ENCODE data around the gene THUMPD1. TPM values are rescaled to one million over a fixed set of nuclear protein-coding genes. Genes with fewer than 3 reads are reported as not detected.
A peak's percentile ranks its signal among the peaks of the same experiment; 100 is the strongest.
"Not testable (repeated sequence)": the region's sequence is repeated elsewhere in the genome, so short reads cannot be mapped to it uniquely, and the experiment has no call there.

Gene THUMPD1
- total RNA-seq, 4 donors from 2014 or later: 54.0 to 102 (median 84.0) TPM

DNA sequence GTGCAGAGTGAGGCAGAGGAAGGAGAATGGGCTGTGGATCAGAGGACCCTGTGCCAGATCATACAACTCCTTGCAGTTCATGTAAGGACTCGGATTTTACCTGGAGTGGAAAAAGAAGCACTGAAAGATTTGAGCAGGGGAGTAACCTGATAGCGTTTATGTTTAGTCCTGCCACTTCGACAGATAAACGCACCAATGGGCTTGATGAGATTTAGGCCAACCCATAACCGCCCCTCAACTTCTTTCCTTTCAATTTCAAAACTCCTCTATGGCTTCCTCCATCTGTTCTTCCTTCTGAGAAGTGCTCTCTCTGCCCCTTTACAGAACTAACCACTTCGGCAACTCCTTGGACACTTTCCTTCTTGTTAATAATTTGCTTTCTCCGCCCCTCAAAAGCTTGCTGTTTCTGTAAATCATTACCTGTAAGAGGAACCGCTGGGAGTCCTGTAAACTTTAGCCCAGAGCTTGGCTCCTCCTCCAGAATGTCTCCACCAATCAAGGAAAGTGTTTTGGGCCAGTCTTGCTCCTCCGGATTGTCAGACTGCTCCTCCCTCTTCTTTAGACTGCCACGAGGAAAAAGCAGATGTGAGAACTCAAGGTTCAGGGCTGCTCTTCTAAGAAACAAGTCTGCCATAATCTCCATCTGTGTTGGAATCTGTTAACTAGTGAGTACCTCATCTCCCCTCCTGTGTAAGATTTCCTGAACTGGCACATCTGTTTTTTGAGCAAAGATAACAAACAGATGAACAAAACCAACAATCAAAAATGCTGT is 22.0 kb upstream of the THUMPD1 start, which contains the start of gene ACSM3:
Gene ACSM3 (plus strand): TSS at position 554 of the 772 bp plus-strand sequence. CDS start 6,021 bp downstream, outside the sequence.
- intact Hi-C loops (cut with DNase I): no loop called here
- TF ChIP-seq EP300 (IDR thresholded peaks at IDR 0.05) (no peak), POLR2AphosphoS5 (IDR thresholded peaks at IDR 0.05) (peak; percentile 15 to 50), POLR2A (IDR thresholded peaks at IDR 0.05; ENCODE audit: low read depth) (no peak), CTCF (IDR thresholded peaks at IDR 0.05) (no peak)
- Histone ChIP-seq H3K4me1 (peaks cover 0 to 9% (median 5%) of the 10 kb centered on the region in 4 donors), H3K9me3 (no peaks in the 10 kb centered on the region), H3K4me3 (peak within 1 kb of the TSS; percentile 43 to 61 (median 52)), H3K27me3 (no peaks in the 10 kb centered on the region), H3K36me3 (no peaks in the 10 kb centered on the region), H3K27ac (replicated peaks in 1 of 4) (peak within 1 kb of the TSS; percentile 54 to 75 (median 68))
- WGBS: 10% methylated on average over 10 of the region's 10 CpGs
- DNase-seq (ENCODE audit: extremely low spot score): peak; percentile 92

GRCh38 chr16:20762404-20763123 is 20.9 kb upstream of the THUMPD1 start:
- H3K9me3 ChIP-seq: no peaks in the 10 kb centered on the region
- no peak overlapping the region for H3K4me3 ChIP-seq
- peaks cover 0 to 9% (median 5%) of the 10 kb centered on the region in 4 donors for H3K4me1 ChIP-seq
- no peaks in the 10 kb centered on the region for H3K36me3 ChIP-seq
- no peak for DNase-seq (ENCODE audit: extremely low spot score)
- TF ChIP-seq EP300 (IDR thresholded peaks at IDR 0.05): no peak
- TF ChIP-seq POLR2AphosphoS5 (IDR thresholded peaks at IDR 0.05): no peak
- TF ChIP-seq POLR2A (IDR thresholded peaks at IDR 0.05; ENCODE audit: low read depth): no peak
- TF ChIP-seq CTCF (IDR thresholded peaks at IDR 0.05): no peak
- WGBS: 95% methylated on average over 3 of the region's 3 CpGs
- peak overlapping the region in 1 of 4 donors; percentile 68 for H3K27ac ChIP-seq (replicated peaks in 1 of 4)
- intact Hi-C loops (cut with DNase I): no loop called here
- no peaks in the 10 kb centered on the region for H3K27me3 ChIP-seq

- Histone ChIP-seq H3K27me3 (no peaks in the 10 kb centered on the region), H3K9me3 (no peaks in the 10 kb centered on the region), H3K4me1 (peaks cover 0 to 9% (median 5%) of the 10 kb centered on the region in 4 donors), H3K4me3 (no peak overlapping the region), H3K27ac (replicated peaks in 1 of 4) (no peak overlapping the region), H3K36me3 (no peaks in the 10 kb centered on the region)
- WGBS: 93% methylated on average over 1 of the region's 1 CpG
- intact Hi-C loops (cut with DNase I): no loop called here
- DNase-seq (ENCODE audit: extremely low spot score): no peak
- no peak for TF ChIP-seq CTCF (IDR thresholded peaks at IDR 0.05)
- no peak for TF ChIP-seq POLR2A (IDR thresholded peaks at IDR 0.05; ENCODE audit: low read depth)
- no peak for TF ChIP-seq POLR2AphosphoS5 (IDR thresholded peaks at IDR 0.05)
- no peak for TF ChIP-seq EP300 (IDR thresholded peaks at IDR 0.05)
Observed at GRCh38 chr16:20761175-20761574, 19.6 kb upstream of the THUMPD1 start.

- WGBS: 81% methylated on average over 2 of the region's 2 CpGs
- TF ChIP-seq EP300 (IDR thresholded peaks at IDR 0.05) (no peak), CTCF (IDR thresholded peaks at IDR 0.05) (no peak), POLR2AphosphoS5 (IDR thresholded peaks at IDR 0.05) (no peak), POLR2A (IDR thresholded peaks at IDR 0.05; ENCODE audit: low read depth) (no peak)
- no peaks in the 10 kb centered on the region for H3K36me3 ChIP-seq
- DNase-seq (ENCODE audit: extremely low spot score): peak; percentile 3
- peaks cover 0 to 9% (median 5%) of the 10 kb centered on the region in 4 donors for H3K4me1 ChIP-seq
- intact Hi-C loops (cut with DNase I): no loop called here
- no peaks in the 10 kb centered on the region for H3K27me3 ChIP-seq
- no peak overlapping the region for H3K4me3 ChIP-seq
- H3K9me3 ChIP-seq: no peaks in the 10 kb centered on the region
- no peak overlapping the region for H3K27ac ChIP-seq (replicated peaks in 1 of 4)
Observed at GRCh38 chr16:20760346-20760745, 18.7 kb upstream of the THUMPD1 start.

GRCh38 chr16:20755799-20756198 is 14.2 kb upstream of the THUMPD1 start:
- H3K27ac ChIP-seq (replicated peaks in 1 of 4); H3K4me3 ChIP-seq; H3K36me3 ChIP-seq; DNase-seq (ENCODE audit: extremely low spot score); intact Hi-C loops (cut with DNase I); H3K9me3 ChIP-seq; H3K4me1 ChIP-seq; H3K27me3 ChIP-seq: not testable (repeated sequence)
- 100% methylated on average over 2 of the region's 5 CpGs for WGBS
